ENCODE measurements around the gene DCHS1.
A peak's percentile ranks its signal among the peaks of the same experiment; 100 is the strongest.

DCHS1 gene

DNA sequence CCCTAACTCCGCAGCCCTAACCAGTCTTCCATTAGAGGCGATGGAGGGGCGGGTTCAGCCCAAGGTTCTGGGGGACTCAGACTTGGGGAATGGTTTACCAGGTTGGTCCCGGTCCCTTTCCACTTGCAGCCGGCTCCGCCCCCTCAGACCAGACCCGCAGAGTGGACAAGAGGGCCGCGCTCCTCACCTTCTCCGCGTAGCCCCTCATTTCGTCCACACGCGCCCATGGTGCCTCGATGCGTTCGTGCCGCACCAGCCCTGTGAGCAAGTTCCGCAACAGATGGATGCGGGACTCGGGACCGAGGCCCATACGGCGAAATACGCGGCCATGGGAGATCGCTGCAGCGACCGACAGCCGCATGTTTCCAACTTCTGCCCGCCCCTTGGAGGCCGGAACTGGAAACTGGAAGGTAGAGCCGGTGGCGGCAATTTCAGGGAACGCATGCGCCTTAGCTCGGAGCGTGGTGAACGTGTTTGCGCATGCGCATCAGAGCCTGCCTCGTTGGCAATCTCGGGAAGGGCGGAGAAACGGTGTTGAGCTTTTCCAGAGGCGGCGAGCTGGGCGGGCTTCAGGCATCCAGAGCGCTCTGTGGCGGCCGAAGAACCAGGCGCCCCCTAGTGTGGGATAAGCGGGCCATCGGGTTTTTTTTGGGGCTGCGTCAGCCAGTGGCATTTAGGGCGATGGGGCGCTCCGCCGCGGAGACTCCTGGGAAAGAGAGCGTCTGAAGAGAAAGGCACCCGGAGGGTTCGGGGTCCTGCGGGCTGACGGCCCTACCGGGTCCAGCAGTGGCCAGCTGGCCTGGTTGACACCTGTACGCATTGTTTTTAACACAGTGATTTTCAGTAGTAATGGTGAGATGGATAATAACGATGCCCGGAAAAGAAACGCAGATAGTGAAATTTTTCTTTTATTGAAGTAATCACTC, 27.6 kb upstream of the DCHS1 start, which contains the start of gene MRPL17:
Gene MRPL17, minus strand, starts transcription at position 405 of the 926 bp plus-strand sequence. Its CDS starts 44 bp downstream, at position 361.
- peak; percentile 100 for DNase-seq (ENCODE audit: low spot score)
- no peaks in the 10 kb centered on the region for H3K27me3 Mint-ChIP-seq (ENCODE audit: low read depth)
- no peaks in the 10 kb centered on the region for H3K9me3 Mint-ChIP-seq
- peaks cover 16% of the 10 kb centered on the region for H3K4me1 Mint-ChIP-seq (ENCODE audit: low read depth)
- peak within 1 kb of the TSS; percentile 97 for H3K27ac Mint-ChIP-seq
- H3K36me3 Mint-ChIP-seq (ENCODE audit: low read depth) = peaks cover 30% of the 10 kb centered on the region
- H3K4me3 Mint-ChIP-seq = peak within 1 kb of the TSS; percentile 97

DNA sequence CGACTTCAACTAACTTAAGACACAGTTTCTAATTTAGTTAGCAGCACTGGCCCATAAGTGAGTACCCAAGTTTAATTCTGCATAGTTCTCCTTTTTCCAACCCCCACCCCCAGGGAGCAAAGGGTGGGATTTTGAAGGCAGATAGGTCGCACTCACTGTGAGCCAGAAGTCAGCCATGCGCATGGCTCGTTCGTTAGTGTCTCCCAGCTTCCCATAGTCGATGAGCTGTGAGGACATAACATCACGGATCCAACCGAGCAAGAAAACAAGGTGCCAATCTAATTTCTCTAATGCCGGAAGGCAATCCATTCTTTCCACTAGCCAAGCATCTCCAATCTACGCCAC, 27.0 kb upstream of the DCHS1 start:
- no peak for DNase-seq (ENCODE audit: low spot score)
- peaks cover 16% of the 10 kb centered on the region for H3K4me1 Mint-ChIP-seq (ENCODE audit: low read depth)
- H3K27me3 Mint-ChIP-seq (ENCODE audit: low read depth) = no peaks in the 10 kb centered on the region
- H3K4me3 Mint-ChIP-seq = peak overlapping the region; percentile 97
- H3K9me3 Mint-ChIP-seq = no peaks in the 10 kb centered on the region
- H3K36me3 Mint-ChIP-seq (ENCODE audit: low read depth) = peaks cover 32% of the 10 kb centered on the region
- peak overlapping the region; percentile 97 for H3K27ac Mint-ChIP-seq

DNA sequence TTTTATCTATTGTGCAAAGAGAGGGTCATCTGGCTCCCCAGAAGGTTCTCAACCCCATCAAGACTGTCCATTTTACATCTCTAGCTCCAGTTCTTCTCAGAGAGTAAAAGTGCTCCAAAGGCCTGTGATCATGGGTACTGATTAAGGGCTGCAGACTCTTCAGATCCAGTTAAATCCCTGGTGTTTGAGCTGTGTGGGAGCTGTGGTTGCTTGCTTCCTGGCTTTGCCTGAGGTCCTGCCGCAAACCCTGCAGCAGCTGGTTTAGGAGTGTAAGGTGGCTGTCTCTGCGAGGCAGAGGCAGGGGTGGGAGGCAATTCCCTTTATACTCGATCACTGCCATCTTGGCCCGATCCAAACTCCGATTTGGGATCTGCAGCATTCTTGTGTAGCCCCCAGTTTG, 26.3 kb upstream of the DCHS1 start:
- H3K4me1 Mint-ChIP-seq (ENCODE audit: low read depth) = peaks cover 16% of the 10 kb centered on the region
- no peak for DNase-seq (ENCODE audit: low spot score)
- peak overlapping the region; percentile 97 for H3K4me3 Mint-ChIP-seq
- peaks cover 34% of the 10 kb centered on the region for H3K36me3 Mint-ChIP-seq (ENCODE audit: low read depth)
- H3K27ac Mint-ChIP-seq = peak overlapping the region; percentile 42
- H3K9me3 Mint-ChIP-seq = no peaks in the 10 kb centered on the region
- H3K27me3 Mint-ChIP-seq (ENCODE audit: low read depth) = no peaks in the 10 kb centered on the region

DNA sequence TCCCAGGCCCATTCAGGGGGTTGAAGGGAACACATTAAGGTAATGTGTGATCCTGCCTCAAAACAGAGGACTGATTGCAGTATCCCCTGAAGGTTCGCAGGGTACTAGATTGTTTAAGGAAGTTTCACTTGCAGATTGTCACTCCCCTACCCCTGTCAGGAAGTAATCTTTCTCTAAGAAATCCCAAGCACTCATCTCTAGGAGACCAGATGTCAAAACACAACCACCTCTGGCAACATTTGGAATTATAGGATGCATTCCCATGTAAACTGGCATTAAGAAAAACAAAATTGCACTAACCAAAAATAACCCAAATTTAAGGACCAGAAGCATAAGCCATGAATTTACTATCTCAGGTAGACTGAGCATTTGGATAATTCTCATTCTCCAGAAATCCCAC, 25.9 kb upstream of the DCHS1 start:
- H3K4me1 Mint-ChIP-seq (ENCODE audit: low read depth) = peaks cover 16% of the 10 kb centered on the region
- H3K9me3 Mint-ChIP-seq = no peaks in the 10 kb centered on the region
- peak overlapping the region; percentile 97 for H3K4me3 Mint-ChIP-seq
- H3K27ac Mint-ChIP-seq = peak overlapping the region; percentile 18
- no peak for DNase-seq (ENCODE audit: low spot score)
- H3K36me3 Mint-ChIP-seq (ENCODE audit: low read depth) = peaks cover 34% of the 10 kb centered on the region
- H3K27me3 Mint-ChIP-seq (ENCODE audit: low read depth) = no peaks in the 10 kb centered on the region

DNA sequence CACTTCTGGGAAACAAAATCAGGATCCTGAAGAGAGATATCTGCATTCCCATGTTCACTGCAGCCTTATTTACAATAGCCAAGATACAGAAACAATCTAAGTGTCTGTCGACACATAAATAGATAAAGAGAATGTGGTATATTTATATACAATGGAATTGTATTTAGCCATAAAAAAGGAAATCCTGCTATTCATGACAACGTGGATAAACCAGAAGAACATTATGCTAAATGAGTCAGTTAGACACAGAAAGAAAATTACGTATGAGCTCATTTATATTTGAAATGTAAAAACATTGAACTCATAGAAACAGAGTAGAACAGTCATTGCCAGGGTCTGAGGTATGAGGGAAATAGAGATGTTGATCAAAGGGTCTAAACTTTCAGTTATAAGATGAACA, 21.4 kb upstream of the DCHS1 start:
- no peak overlapping the region for H3K27ac Mint-ChIP-seq
- H3K27me3 Mint-ChIP-seq (ENCODE audit: low read depth) = no peaks in the 10 kb centered on the region
- peaks cover 37% of the 10 kb centered on the region for H3K36me3 Mint-ChIP-seq (ENCODE audit: low read depth)
- no peak for DNase-seq (ENCODE audit: low spot score)
- H3K9me3 Mint-ChIP-seq = no peaks in the 10 kb centered on the region
- H3K4me3 Mint-ChIP-seq = no peak overlapping the region
- peaks cover 38% of the 10 kb centered on the region for H3K4me1 Mint-ChIP-seq (ENCODE audit: low read depth)

DNA sequence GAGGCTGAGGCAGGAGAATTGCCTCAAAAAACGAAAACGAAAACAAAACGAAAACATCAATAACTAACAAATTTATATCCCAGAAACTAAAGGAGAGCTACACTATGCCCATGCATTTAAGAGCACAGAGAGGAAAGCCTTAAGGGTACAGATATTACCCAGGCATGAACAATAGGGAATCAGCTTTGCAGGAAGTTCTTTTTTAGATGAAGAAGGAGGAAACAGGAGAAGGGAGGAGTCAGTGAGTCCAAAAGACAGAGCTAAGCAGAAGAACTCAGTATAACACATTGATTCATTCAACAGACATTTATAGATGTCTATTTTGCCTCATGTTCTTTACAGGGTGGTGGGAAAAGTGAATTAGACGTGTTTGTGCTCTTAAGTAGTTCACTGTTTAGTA, 19.3 kb upstream of the DCHS1 start:
- H3K36me3 Mint-ChIP-seq (ENCODE audit: low read depth) = peaks cover 28% of the 10 kb centered on the region
- H3K4me3 Mint-ChIP-seq = no peak overlapping the region
- H3K27me3 Mint-ChIP-seq (ENCODE audit: low read depth) = no peaks in the 10 kb centered on the region
- H3K4me1 Mint-ChIP-seq (ENCODE audit: low read depth) = peaks cover 45% of the 10 kb centered on the region
- DNase-seq (ENCODE audit: low spot score) = no peak
- no peaks in the 10 kb centered on the region for H3K9me3 Mint-ChIP-seq
- no peak overlapping the region for H3K27ac Mint-ChIP-seq

DNA sequence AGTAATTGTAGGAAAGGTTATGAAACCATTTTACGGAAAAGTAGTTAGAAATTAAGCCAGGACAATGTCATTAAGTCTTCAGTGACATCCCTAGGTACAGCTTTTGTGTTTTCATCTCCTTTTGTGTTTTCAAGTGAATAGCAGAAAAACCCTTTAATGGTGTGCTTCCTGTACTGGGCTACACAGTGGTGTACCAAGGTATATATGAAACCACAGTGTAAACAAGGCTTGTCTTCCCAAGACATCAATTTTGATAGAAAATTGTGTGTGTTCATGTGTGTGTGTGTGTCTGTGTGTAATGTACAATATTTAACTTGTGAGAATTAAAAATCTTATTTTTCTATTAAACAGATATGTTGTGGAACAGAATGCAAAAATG, 18.6 kb upstream of the DCHS1 start:
- peaks cover 22% of the 10 kb centered on the region for H3K36me3 Mint-ChIP-seq (ENCODE audit: low read depth)
- H3K4me3 Mint-ChIP-seq = peak overlapping the region; percentile 35
- H3K27ac Mint-ChIP-seq = peak overlapping the region; percentile 44
- H3K9me3 Mint-ChIP-seq = no peaks in the 10 kb centered on the region
- no peak for DNase-seq (ENCODE audit: low spot score)
- H3K27me3 Mint-ChIP-seq (ENCODE audit: low read depth) = no peaks in the 10 kb centered on the region
- H3K4me1 Mint-ChIP-seq (ENCODE audit: low read depth) = peaks cover 48% of the 10 kb centered on the region

DNA sequence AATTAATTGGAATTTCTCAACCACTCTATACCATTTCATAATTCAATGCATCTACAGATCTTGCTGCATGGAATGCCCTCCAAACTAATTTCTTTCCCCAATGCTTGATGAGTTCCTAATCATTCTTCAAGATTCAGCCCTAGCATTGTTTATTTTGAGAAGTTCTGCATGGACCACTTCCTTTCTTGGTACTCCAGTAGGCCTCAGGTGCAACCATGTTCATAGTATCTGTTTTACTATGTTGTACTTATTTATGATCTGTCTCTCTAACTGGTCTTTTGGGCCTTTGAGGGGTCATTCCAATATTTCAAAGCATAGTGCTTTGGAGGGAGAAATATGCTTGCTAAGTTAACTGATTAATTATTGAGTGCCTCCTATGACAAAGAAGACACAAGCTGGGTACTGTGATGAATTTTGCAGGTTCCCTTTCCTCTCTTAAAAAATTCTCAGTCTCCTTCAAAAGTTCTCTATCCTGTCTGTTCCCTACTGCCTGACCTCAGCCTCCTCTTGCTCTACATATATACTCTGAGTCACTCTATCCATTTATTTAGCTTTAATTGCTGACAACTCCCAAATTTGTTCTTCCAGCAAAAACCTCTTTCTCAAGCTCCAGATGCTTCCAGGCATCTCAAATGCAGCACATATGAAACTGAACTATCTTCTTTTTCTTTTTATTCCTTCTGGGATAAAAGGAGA, 18.1 kb upstream of the DCHS1 start:
- Mint-ChIP-seq H3K4me3 (peak overlapping the region; percentile 35), H3K4me1 (ENCODE audit: low read depth) (peaks cover 48% of the 10 kb centered on the region), H3K36me3 (ENCODE audit: low read depth) (peaks cover 20% of the 10 kb centered on the region)

DNA sequence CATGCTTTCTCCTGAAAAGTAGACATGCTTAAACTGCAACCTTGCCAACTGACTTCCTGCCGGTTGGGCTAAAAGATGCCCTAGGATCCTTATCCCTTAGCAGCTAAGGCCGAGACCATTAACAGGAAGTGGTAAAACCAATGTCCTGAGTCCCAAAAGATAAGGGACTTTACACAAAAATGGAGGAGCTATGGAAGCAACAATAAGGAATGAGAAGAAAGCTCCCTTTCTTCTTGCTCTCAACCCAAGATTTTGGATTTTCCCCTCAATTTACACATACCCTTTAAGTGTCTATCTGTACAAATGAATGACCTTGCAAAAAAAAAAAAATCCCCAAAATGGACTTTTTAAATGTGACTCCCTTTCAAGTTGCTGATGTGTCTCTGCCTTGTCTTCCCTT, 16.4 kb upstream of the DCHS1 start:
- no peak for DNase-seq (ENCODE audit: low spot score)
- no peak overlapping the region for H3K27ac Mint-ChIP-seq
- H3K9me3 Mint-ChIP-seq = no peaks in the 10 kb centered on the region
- H3K27me3 Mint-ChIP-seq (ENCODE audit: low read depth) = no peaks in the 10 kb centered on the region
- H3K4me1 Mint-ChIP-seq (ENCODE audit: low read depth) = peaks cover 58% of the 10 kb centered on the region
- peak overlapping the region; percentile 62 for H3K4me3 Mint-ChIP-seq
- H3K36me3 Mint-ChIP-seq (ENCODE audit: low read depth) = peaks cover 16% of the 10 kb centered on the region

More for the DNA sequence above, 18.1 kb upstream of the DCHS1 start:
- DNase-seq (ENCODE audit: low spot score) = no peak
- Mint-ChIP-seq H3K27me3 (ENCODE audit: low read depth) (no peaks in the 10 kb centered on the region), H3K27ac (peak overlapping the region; percentile 44), H3K9me3 (no peaks in the 10 kb centered on the region)

DNA sequence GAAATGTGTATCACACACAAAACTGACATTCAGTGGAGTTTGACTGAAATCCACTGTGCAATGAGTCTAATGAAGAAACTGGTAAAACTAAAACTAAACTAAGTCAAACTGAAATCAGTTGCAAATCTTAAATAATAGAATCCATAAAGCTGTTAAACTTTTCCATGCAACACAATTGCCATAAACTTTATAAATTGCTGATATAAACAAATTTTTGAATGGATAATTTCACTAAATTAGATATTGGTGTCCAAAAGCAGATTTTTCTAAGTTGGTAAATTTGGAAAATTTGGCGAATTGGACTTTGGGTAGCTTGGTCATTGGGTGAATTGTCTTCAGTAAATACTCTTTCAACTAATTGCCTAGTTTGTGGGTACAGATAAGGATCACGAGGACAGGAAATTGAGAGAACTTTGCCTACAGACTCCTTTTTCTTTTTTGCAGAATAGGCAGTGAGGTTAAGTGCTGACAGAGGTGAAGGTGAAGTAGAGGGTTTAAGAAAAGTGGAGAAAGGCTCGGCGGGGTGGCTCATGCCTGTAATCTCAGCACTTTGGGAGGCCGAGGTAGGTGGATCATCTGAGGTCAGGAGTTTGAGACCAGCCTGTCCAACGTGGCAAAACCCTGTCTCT, 14.7 kb upstream of the DCHS1 start:
- peak overlapping the region; percentile 72 for H3K27ac Mint-ChIP-seq
- peaks cover 66% of the 10 kb centered on the region for H3K4me1 Mint-ChIP-seq (ENCODE audit: low read depth)
- no peaks in the 10 kb centered on the region for H3K9me3 Mint-ChIP-seq
- H3K27me3 Mint-ChIP-seq (ENCODE audit: low read depth) = peaks cover 2% of the 10 kb centered on the region
- peaks cover 16% of the 10 kb centered on the region for H3K36me3 Mint-ChIP-seq (ENCODE audit: low read depth)
- H3K4me3 Mint-ChIP-seq = peak overlapping the region; percentile 65
- peak; percentile 16 for DNase-seq (ENCODE audit: low spot score)

DNA sequence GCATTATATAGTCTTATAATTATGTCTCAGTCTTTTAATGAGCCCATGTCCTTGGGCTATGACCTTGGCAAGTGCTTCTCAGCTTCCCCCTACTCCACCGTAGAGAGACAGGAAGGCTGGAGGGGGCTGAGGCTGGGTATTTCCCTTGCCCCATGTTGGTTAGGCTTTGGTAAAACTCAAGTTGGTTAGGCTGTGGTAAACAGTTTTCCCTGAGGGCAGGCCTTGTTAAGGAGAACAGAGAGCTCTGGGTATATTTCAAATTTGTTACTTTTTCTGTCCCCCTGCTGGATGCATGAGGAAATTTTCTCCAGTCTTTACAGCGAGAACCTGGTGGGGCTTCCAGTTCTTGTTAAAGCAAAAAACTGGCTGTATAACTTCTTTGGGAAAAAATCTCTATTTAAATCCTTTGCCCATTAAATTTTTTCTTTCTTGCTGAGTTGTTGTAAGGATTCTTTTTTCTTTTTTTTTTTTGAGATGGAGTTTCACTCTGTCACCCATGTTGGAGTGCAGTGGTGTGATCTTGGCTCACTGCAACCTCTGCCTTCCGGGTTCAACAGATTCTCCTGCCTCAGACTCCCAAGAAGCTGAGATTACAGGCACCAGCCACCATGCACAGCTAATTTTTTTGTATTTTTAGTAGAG, 12.2 kb upstream of the DCHS1 start:
- peak; percentile 47 for DNase-seq (ENCODE audit: low spot score)
- H3K27ac Mint-ChIP-seq = peak overlapping the region; percentile 38
- no peaks in the 10 kb centered on the region for H3K9me3 Mint-ChIP-seq
- H3K27me3 Mint-ChIP-seq (ENCODE audit: low read depth) = peaks cover 7% of the 10 kb centered on the region
- peaks cover 51% of the 10 kb centered on the region for H3K4me1 Mint-ChIP-seq (ENCODE audit: low read depth)
- no peak overlapping the region for H3K4me3 Mint-ChIP-seq
- H3K36me3 Mint-ChIP-seq (ENCODE audit: low read depth) = peaks cover 12% of the 10 kb centered on the region

DNA sequence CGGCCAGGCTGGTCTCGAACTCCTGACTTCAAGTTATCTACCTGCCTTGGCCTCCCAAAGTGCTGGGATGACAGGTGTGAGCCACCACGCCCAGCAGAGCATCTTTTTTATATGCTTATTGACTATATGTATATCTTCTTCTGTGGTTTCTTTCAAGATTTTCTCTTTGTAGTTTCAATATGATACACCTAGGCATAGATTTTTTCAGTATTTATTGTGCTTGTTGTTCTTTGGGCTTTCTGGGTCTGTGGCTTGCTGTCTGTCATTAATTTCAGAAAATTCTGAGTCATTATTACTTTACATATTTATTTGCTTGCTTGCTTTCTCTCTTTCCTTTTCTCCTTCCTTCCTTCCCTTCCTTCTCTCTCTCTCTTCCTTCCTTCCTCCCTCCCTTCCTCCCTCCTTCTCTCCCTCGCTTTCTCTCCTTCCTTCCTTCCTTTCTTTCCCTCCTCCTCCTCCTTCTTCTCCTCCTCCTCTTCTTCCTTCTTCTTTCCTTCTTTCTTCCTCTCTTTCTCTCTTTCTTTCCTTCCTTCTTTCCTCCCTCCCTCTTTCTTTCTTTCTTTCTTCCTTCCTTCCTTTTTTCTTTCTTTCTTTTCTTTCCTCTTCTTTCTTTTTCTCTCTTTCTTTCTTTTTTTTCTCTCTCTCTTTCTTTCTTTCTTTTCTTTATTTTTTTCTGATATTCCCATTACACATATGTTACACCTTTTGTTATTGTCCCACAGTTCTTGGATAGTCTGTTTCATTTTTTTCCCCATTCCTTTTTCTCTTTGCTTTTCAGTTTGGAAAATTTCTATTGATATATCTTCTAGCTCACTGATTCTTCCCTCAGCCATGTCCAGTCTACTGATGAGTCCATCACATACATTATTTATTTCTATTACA, 10.9 kb upstream of the DCHS1 start:
- Mint-ChIP-seq H3K36me3 (ENCODE audit: low read depth) (peaks cover 7% of the 10 kb centered on the region), H3K9me3 (no peaks in the 10 kb centered on the region), H3K27me3 (ENCODE audit: low read depth) (peaks cover 7% of the 10 kb centered on the region), H3K27ac (peak overlapping the region; percentile 14), H3K4me3 (no peak overlapping the region), H3K4me1 (ENCODE audit: low read depth) (peaks cover 39% of the 10 kb centered on the region)
- no peak for DNase-seq (ENCODE audit: low spot score)

DNA sequence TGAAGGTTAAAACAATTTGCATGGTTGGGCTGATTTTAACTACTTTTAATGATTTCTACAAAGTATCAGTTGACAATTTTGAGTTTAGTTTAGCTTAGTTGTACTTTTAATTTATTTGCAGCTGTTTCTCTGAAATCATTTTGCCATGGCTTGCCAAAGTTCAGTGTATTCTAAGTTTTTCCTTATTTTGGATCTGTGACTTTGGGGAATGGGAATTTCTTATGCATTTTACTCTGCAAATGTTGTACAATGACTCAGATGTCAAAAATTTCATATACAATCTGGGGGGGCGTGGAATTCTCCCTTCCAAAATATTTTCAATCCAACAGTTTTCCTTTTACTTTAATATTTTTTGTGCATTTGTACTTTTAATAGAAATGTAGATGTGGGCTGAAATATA, 8.9 kb upstream of the DCHS1 start:
- no peak for DNase-seq (ENCODE audit: low spot score)
- H3K27ac Mint-ChIP-seq = no peak overlapping the region
- H3K27me3 Mint-ChIP-seq (ENCODE audit: low read depth) = peaks cover 7% of the 10 kb centered on the region
- no peak overlapping the region for H3K4me3 Mint-ChIP-seq
- H3K36me3 Mint-ChIP-seq (ENCODE audit: low read depth) = no peaks in the 10 kb centered on the region
- no peaks in the 10 kb centered on the region for H3K9me3 Mint-ChIP-seq
- peaks cover 23% of the 10 kb centered on the region for H3K4me1 Mint-ChIP-seq (ENCODE audit: low read depth)

Data from T-helper 2 cell treated with Interferon-gamma antibody and Interleukin-4, amounts not matched to agents 5 μg/mL and 100 μg/mL, for 36 hours (primary cell).